ENCODE data around the gene PTPN3. TPM values are rescaled to one million over a fixed set of nuclear protein-coding genes. Genes with fewer than 3 reads are reported as not detected.
A peak's percentile ranks its signal among the peaks of the same experiment; 100 is the strongest.

PTPN3 gene
- total and polyA plus RNA-seq, 4 donors: 6.3 to 30.3 (median 23.5) TPM

DNA sequence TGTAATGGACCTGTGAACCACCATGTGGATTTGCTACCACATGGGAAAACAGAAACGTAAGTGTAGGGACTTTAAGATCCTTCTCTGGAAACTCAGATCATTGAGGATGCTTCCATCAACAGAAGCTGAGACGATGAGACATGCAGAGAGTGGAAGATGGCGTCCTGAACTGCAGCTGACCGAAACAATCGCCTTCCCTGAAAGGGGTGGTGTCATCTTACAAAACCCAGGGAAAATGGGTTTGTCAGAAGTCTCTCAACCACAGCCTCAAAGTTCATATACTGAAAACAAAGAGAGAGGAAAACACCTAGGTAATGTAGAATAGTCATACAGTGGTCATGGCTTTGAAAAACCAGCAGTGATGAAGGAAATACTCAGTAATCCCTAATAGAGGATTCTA is 6.6 kb upstream of the PTPN3 start:
- Histone ChIP-seq H3K36me3 (ENCODE audit: control insufficient read depth in 4 of 4, insufficient read depth in 3 of 4, low read depth in 1 of 4, low read length in 3 of 4) (no peaks in the 10 kb centered on the region), H3K4me3 (ENCODE audit: low read depth in 1 of 3, low read length in 3 of 3) (no peak overlapping the region), H3K27me3 (ENCODE audit: control insufficient read depth in 4 of 4, insufficient read depth in 4 of 4, low read length in 3 of 4) (no peaks in the 10 kb centered on the region), H3K9me3 (ENCODE audit: control insufficient read depth in 4 of 4, low read length in 3 of 4) (no peaks in the 10 kb centered on the region), H3K4me1 (ENCODE audit: control insufficient read depth in 4 of 4, insufficient read depth in 4 of 4, low read length in 3 of 4) (peaks cover 0 to 8% (median 3%) of the 10 kb centered on the region in 4 donors), H3K27ac (ENCODE audit: low read depth in 1 of 2, low read length in 2 of 2) (no peak overlapping the region), H3K9ac (ENCODE audit: low read depth in 1 of 2, low read length in 2 of 2) (no peak overlapping the region)
- TF ChIP-seq YY1 (IDR thresholded peaks at IDR 0.05): no peak
- TF ChIP-seq, protein P1, sequence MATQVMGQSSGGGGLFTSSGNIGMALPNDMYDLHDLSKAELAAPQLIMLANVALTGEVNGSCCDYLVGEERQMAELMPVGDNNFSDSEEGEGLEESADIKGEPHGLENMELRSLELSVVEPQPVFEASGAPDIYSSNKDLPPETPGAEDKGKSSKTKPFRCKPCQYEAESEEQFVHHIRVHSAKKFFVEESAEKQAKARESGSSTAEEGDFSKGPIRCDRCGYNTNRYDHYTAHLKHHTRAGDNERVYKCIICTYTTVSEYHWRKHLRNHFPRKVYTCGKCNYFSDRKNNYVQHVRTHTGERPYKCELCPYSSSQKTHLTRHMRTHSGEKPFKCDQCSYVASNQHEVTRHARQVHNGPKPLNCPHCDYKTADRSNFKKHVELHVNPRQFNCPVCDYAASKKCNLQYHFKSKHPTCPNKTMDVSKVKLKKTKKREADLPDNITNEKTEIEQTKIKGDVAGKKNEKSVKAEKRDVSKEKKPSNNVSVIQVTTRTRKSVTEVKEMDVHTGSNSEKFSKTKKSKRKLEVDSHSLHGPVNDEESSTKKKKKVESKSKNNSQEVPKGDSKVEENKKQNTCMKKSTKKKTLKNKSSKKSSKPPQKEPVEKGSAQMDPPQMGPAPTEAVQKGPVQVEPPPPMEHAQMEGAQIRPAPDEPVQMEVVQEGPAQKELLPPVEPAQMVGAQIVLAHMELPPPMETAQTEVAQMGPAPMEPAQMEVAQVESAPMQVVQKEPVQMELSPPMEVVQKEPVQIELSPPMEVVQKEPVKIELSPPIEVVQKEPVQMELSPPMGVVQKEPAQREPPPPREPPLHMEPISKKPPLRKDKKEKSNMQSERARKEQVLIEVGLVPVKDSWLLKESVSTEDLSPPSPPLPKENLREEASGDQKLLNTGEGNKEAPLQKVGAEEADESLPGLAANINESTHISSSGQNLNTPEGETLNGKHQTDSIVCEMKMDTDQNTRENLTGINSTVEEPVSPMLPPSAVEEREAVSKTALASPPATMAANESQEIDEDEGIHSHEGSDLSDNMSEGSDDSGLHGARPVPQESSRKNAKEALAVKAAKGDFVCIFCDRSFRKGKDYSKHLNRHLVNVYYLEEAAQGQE (IDR thresholded peaks at IDR 0.05): no peak
- TF ChIP-seq TAF1 (conservative IDR thresholded peaks at IDR 0.05): no peak
- no peak for TF ChIP-seq RAD21 (IDR thresholded peaks at IDR 0.05)
- DNase-seq (ENCODE audit: low spot score): no peak
- WGBS: 90% methylated on average over 5 of the region's 5 CpGs

DNA sequence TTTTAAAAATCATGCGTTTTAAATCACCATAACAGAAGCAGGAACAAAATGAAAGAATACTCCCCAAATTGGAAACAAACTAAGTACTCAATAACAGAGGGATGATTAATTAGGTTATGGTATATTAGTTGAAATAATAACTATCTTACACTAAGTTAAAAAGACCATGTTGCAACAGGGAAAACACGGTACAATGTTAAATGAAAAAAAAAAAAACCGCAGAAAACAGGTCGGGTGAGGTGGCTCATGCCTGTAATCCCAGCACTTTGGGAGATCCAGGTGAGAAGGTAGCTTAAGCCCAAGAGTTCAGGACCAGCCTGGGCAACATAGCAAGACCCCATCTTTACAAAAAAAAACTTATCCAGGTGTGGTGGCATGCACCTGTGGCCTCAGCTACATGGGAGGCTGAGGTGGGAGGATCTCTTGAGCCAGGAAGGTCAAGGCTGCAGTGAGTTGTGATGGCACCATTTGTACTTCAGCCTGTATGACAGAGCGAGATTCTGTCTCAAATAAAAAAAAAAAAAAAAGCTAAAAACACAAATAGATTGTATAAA is 2.4 kb upstream of the PTPN3 start:
- 77% methylated on average over 5 of the region's 5 CpGs for WGBS
- peaks cover 4 to 25% (median 9%) of the 10 kb centered on the region in 4 donors for H3K4me1 ChIP-seq (ENCODE audit: control insufficient read depth in 4 of 4, insufficient read depth in 4 of 4, low read length in 3 of 4)
- no peak for DNase-seq (ENCODE audit: low spot score)
- H3K9ac ChIP-seq (ENCODE audit: low read depth in 1 of 2, low read length in 2 of 2): peak overlapping the region in 1 of 2 donors; percentile 79
- H3K27me3 ChIP-seq (ENCODE audit: control insufficient read depth in 4 of 4, insufficient read depth in 4 of 4, low read length in 3 of 4): no peaks in the 10 kb centered on the region
- no peaks in the 10 kb centered on the region for H3K9me3 ChIP-seq (ENCODE audit: control insufficient read depth in 4 of 4, low read length in 3 of 4)
- peak overlapping the region in 1 of 2 donors; percentile 53 for H3K27ac ChIP-seq (ENCODE audit: low read depth in 1 of 2, low read length in 2 of 2)
- H3K36me3 ChIP-seq (ENCODE audit: control insufficient read depth in 4 of 4, insufficient read depth in 3 of 4, low read depth in 1 of 4, low read length in 3 of 4): no peaks in the 10 kb centered on the region
- TF ChIP-seq RXRA (IDR thresholded peaks at IDR 0.05): no peak
- no peak overlapping the region for H3K4me3 ChIP-seq (ENCODE audit: low read depth in 1 of 3, low read length in 3 of 3)

DNA sequence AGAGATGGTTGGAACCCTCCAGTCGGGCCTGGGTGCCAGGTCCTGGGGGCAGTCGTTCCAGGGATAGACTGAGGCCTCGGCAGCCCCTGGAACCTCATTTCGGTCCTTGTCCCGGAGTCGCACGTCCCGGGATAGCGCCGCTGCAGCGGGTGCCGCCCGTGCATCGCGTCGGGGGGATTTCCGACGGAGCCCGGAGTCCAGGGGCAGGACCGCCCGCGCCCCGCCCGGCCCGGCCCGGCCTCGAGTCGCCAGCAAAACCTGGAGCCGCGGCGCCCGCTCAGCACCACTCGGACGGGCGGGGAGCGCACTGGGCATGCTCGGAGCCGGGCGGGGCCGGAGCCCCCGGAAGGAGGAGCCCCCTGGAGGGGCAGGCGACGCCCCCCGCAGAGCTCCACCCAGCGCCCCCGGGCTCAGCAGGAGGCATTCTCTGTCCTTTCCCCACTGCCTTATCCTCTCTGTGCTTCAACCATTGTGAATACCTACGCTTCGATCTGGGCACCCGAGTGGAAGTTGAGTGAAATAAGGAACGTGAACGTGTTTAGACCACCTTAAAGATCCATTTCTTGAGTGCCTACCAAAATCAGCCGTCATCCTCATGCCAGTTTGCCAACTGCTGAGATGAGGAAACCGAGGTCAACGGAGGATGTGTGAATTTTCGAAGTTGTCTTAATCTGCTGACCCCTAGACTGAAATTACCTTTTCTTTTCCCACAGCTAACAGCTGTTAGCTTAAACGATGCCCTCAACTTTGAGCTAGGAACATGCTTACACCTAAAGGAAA is 1.7 kb upstream of the PTPN3 start:
- H3K36me3 ChIP-seq (ENCODE audit: control insufficient read depth in 4 of 4, insufficient read depth in 3 of 4, low read depth in 1 of 4, low read length in 3 of 4): no peaks in the 10 kb centered on the region
- peak; percentile 61 for DNase-seq (ENCODE audit: low spot score)
- TF ChIP-seq RAD21 (IDR thresholded peaks at IDR 0.05) (no peak), SP1 (IDR thresholded peaks at IDR 0.05) (no peak), FOXA2 (IDR thresholded peaks at IDR 0.05) (no peak), GABPA (IDR thresholded peaks at IDR 0.05 in 1 of 2, conservative IDR thresholded peaks at IDR 0.05 in 1 of 2) (no peak)
- TF ChIP-seq, protein P2, sequence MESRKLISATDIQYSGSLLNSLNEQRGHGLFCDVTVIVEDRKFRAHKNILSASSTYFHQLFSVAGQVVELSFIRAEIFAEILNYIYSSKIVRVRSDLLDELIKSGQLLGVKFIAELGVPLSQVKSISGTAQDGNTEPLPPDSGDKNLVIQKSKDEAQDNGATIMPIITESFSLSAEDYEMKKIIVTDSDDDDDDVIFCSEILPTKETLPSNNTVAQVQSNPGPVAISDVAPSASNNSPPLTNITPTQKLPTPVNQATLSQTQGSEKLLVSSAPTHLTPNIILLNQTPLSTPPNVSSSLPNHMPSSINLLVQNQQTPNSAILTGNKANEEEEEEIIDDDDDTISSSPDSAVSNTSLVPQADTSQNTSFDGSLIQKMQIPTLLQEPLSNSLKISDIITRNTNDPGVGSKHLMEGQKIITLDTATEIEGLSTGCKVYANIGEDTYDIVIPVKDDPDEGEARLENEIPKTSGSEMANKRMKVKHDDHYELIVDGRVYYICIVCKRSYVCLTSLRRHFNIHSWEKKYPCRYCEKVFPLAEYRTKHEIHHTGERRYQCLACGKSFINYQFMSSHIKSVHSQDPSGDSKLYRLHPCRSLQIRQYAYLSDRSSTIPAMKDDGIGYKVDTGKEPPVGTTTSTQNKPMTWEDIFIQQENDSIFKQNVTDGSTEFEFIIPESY (IDR thresholded peaks at IDR 0.05): no peak
- H3K9me3 ChIP-seq (ENCODE audit: control insufficient read depth in 4 of 4, low read length in 3 of 4): no peaks in the 10 kb centered on the region
- H3K4me3 ChIP-seq (ENCODE audit: low read depth in 1 of 3, low read length in 3 of 3): peak overlapping the region in 2 of 3 donors; percentile 47 to 54
- peak overlapping the region; percentile 43 to 79 for H3K9ac ChIP-seq (ENCODE audit: low read depth in 1 of 2, low read length in 2 of 2)
- WGBS: 9% methylated on average over 56 of the region's 56 CpGs
- no peaks in the 10 kb centered on the region for H3K27me3 ChIP-seq (ENCODE audit: control insufficient read depth in 4 of 4, insufficient read depth in 4 of 4, low read length in 3 of 4)
- peak overlapping the region; percentile 35 to 59 for H3K27ac ChIP-seq (ENCODE audit: low read depth in 1 of 2, low read length in 2 of 2)
- peaks cover 4 to 26% (median 9%) of the 10 kb centered on the region in 4 donors for H3K4me1 ChIP-seq (ENCODE audit: control insufficient read depth in 4 of 4, insufficient read depth in 4 of 4, low read length in 3 of 4)
